ENCODE data around the gene WIF1. TPM values are rescaled to one million over a fixed set of nuclear protein-coding genes. Genes with fewer than 3 reads are reported as not detected.

Gene WIF1
- total and polyA plus RNA-seq, 2 donors (not counting 1 experiment from before 2014, with no cell fraction given) = under 0.01 to 0.02 TPM

DNA sequence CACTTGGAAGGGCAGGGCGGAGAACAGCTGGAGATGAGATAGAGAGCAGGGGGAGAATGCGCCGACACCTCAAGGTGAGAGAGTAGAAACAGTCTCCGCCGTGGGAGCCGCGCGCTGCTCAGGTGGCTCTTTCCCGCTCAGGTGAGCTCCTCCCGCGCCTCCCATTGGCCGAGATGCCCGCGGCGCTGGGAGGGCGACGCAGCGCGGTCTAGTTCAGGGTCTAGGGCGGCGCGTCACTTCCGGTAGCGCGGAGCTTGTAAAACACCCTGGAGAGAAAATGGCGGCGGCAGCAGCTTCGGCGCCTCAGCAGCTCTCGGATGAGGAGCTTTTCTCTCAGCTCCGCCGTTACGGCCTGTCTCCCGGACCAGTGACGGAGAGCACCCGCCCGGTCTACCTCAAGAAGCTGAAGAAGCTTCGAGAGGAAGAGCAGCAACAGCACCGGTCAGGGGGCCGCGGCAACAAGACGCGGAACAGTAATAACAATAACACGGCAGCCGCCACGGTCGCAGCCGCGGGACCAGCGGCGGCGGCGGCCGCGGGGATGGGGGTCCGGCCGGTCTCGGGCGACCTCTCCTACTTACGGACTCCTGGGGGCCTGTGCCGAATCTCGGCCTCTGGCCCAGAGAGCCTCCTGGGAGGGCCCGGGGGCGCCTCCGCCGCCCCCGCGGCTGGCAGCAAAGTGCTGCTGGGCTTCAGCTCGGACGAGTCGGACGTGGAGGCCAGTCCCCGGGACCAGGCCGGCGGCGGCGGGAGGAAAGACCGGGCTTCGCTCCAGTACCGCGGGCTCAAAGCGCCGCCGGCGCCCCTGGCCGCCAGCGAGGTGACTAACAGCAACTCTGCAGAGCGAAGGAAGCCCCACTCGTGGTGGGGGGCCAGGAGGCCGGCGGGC is 48.5 kb upstream of the WIF1 start, which contains the start of gene LEMD3:
Gene LEMD3 (plus strand): TSS at position 264 of the 889 bp plus-strand sequence. CDS start 14 bp downstream, at position 278.
- Histone ChIP-seq H4K20me1 (ENCODE audit: control insufficient read depth, extremely low read depth, insufficient read depth, low read length) (no peaks in the 10 kb centered on the region), H3K4me1 (ENCODE audit: control insufficient read depth, extremely low read depth, insufficient read depth, low read length) (peaks cover 6% of the 10 kb centered on the region), H3K4me2 (ENCODE audit: extremely low read depth, insufficient read depth, low read length) (peak within 1 kb of the TSS; percentile 100), H3K4me3 (replicated peaks in 1 of 4; ENCODE audit: control extremely low read depth in 1 of 4, insufficient read depth in 1 of 4, low read depth in 3 of 4, low read length in 4 of 4) (peak within 1 kb of the TSS; percentile 80 to 98 (median 92)), H3K9ac (ENCODE audit: insufficient read depth, low read length) (peak within 1 kb of the TSS; percentile 96), H3K79me2 (ENCODE audit: control insufficient read depth, insufficient read depth, low read length) (peaks cover 46% of the 10 kb centered on the region), H3K9me3 (ENCODE audit: control insufficient read depth, insufficient read depth, low read depth, low read length) (no peaks in the 10 kb centered on the region), H3K36me3 (ENCODE audit: control insufficient read depth, insufficient read depth, low read length) (no peaks in the 10 kb centered on the region), H3K27me3 (ENCODE audit: control insufficient read depth, insufficient read depth, low read length) (peaks cover 3% of the 10 kb centered on the region), H3K27ac (ENCODE audit: insufficient read depth, low read length) (peak within 1 kb of the TSS; percentile 97), H2AFZ (ENCODE audit: low read length) (peak within 1 kb of the TSS; percentile 100)
- DNase-seq (ENCODE audit: low read depth in 2 of 2) = peak; percentile 87 to 90
- no peak for TF ChIP-seq EZH2 (IDR thresholded peaks at IDR 0.05; ENCODE audit: low read length, missing control alignments)
- TF ChIP-seq, protein P1, sequence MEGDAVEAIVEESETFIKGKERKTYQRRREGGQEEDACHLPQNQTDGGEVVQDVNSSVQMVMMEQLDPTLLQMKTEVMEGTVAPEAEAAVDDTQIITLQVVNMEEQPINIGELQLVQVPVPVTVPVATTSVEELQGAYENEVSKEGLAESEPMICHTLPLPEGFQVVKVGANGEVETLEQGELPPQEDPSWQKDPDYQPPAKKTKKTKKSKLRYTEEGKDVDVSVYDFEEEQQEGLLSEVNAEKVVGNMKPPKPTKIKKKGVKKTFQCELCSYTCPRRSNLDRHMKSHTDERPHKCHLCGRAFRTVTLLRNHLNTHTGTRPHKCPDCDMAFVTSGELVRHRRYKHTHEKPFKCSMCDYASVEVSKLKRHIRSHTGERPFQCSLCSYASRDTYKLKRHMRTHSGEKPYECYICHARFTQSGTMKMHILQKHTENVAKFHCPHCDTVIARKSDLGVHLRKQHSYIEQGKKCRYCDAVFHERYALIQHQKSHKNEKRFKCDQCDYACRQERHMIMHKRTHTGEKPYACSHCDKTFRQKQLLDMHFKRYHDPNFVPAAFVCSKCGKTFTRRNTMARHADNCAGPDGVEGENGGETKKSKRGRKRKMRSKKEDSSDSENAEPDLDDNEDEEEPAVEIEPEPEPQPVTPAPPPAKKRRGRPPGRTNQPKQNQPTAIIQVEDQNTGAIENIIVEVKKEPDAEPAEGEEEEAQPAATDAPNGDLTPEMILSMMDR (conservative IDR thresholded peaks at IDR 0.05 in 1 of 2, IDR thresholded peaks at IDR 0.05 in 1 of 2; ENCODE audit: low read depth in 1 of 2, low read length in 2 of 2) = no peak

DNA sequence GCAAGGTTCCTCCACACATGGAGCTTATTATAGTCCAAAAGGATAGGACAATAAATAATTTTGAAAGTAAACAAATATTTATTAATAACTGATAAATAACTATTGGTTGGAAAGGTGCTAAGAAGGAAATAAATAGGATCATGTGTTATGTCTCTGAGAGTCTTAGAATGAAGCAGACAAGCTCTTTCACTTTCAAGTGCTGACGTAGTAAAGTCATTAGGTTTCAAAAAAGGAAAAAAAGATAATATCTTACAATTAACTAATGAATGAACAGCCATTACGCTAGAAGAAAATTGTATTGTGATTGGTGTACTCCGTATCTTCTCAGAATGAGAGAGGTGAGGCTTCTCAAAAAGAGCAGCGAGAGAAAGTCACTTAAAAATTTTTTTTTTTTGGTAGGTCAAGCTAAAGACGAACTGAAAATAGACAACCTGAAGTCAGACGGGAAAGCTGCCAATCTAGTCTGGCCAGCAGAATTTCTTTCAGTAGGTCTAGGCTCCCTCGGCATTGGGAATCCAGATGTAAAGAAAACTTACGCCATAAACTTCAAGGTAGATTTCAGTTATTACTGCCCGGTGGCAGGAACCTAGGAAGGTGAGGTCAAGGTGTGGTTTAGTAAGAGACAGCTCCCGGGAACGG is 47.7 kb upstream of the WIF1 start:
- no peak for DNase-seq (ENCODE audit: low read depth in 2 of 2)
- TF ChIP-seq, protein P1 (conservative IDR thresholded peaks at IDR 0.05 in 1 of 2, IDR thresholded peaks at IDR 0.05 in 1 of 2; ENCODE audit: low read depth in 1 of 2, low read length in 2 of 2) = no peak
- no peak for TF ChIP-seq EZH2 (IDR thresholded peaks at IDR 0.05; ENCODE audit: low read length, missing control alignments)
- H3K79me2 ChIP-seq (ENCODE audit: control insufficient read depth, insufficient read depth, low read length) = peaks cover 41% of the 10 kb centered on the region

DNA sequence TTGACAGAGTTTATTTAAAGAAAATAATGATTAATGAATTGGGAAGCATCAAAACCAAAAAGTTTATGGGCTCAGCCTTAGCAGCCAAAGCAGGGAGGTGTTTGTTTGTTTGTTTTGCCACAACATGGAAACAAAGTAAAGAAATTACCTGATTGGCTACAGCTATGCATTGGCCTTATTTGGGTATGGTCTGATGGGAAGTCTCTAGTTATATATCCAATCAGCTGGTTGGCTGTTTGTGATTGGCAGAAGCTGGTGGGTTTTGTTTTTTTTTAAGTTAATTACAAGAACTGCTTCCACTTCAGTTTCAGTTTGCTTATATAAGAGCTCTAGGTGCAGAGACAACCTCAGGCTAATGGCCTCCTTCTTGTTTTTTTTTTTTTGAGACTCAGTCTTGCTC is 43.7 kb upstream of the WIF1 start:
- no peak overlapping the region for H3K4me2 ChIP-seq (ENCODE audit: extremely low read depth, insufficient read depth, low read length)
- H3K4me3 ChIP-seq (replicated peaks in 1 of 4; ENCODE audit: control extremely low read depth in 1 of 4, insufficient read depth in 1 of 4, low read depth in 3 of 4, low read length in 4 of 4) = no peak overlapping the region
- no peak overlapping the region for H3K9ac ChIP-seq (ENCODE audit: insufficient read depth, low read length)
- H4K20me1 ChIP-seq (ENCODE audit: control insufficient read depth, extremely low read depth, insufficient read depth, low read length) = no peaks in the 10 kb centered on the region
- no peaks in the 10 kb centered on the region for H3K4me1 ChIP-seq (ENCODE audit: control insufficient read depth, extremely low read depth, insufficient read depth, low read length)
- no peak overlapping the region for H2AFZ ChIP-seq (ENCODE audit: low read length)
- no peaks in the 10 kb centered on the region for H3K9me3 ChIP-seq (ENCODE audit: control insufficient read depth, insufficient read depth, low read depth, low read length)
- TF ChIP-seq EZH2 (IDR thresholded peaks at IDR 0.05; ENCODE audit: low read length, missing control alignments) = no peak
- TF ChIP-seq, protein P1 (conservative IDR thresholded peaks at IDR 0.05 in 1 of 2, IDR thresholded peaks at IDR 0.05 in 1 of 2; ENCODE audit: low read depth in 1 of 2, low read length in 2 of 2) = no peak
- no peak for DNase-seq (ENCODE audit: low read depth in 2 of 2)
- H3K36me3 ChIP-seq (ENCODE audit: control insufficient read depth, insufficient read depth, low read length) = no peaks in the 10 kb centered on the region
- H3K27ac ChIP-seq (ENCODE audit: insufficient read depth, low read length) = no peak overlapping the region
- H3K79me2 ChIP-seq (ENCODE audit: control insufficient read depth, insufficient read depth, low read length) = peaks cover 5% of the 10 kb centered on the region
- H3K27me3 ChIP-seq (ENCODE audit: control insufficient read depth, insufficient read depth, low read length) = peaks cover 6% of the 10 kb centered on the region

More for the DNA sequence above, 47.7 kb upstream of the WIF1 start:
- peak overlapping the region; percentile 97 for H3K27ac ChIP-seq (ENCODE audit: insufficient read depth, low read length)
- peak overlapping the region; percentile 96 for H3K9ac ChIP-seq (ENCODE audit: insufficient read depth, low read length)
- H3K9me3 ChIP-seq (ENCODE audit: control insufficient read depth, insufficient read depth, low read depth, low read length) = no peaks in the 10 kb centered on the region
- H3K36me3 ChIP-seq (ENCODE audit: control insufficient read depth, insufficient read depth, low read length) = no peaks in the 10 kb centered on the region
- peaks cover 6% of the 10 kb centered on the region for H3K4me1 ChIP-seq (ENCODE audit: control insufficient read depth, extremely low read depth, insufficient read depth, low read length)
- H3K4me3 ChIP-seq (replicated peaks in 1 of 4; ENCODE audit: control extremely low read depth in 1 of 4, insufficient read depth in 1 of 4, low read depth in 3 of 4, low read length in 4 of 4) = peak overlapping the region; percentile 80 to 98 (median 92)
- peak overlapping the region; percentile 100 for H2AFZ ChIP-seq (ENCODE audit: low read length)
- peak overlapping the region; percentile 100 for H3K4me2 ChIP-seq (ENCODE audit: extremely low read depth, insufficient read depth, low read length)
- no peaks in the 10 kb centered on the region for H4K20me1 ChIP-seq (ENCODE audit: control insufficient read depth, extremely low read depth, insufficient read depth, low read length)
- H3K27me3 ChIP-seq (ENCODE audit: control insufficient read depth, insufficient read depth, low read length) = peaks cover 3% of the 10 kb centered on the region

All from fibroblast of lung (primary cell).